Mucosa of descending colon (tissue), 3 donors: Measurements from ENCODE around the gene RFWD3. TPM values are rescaled to one million over a fixed set of nuclear protein-coding genes. Genes with fewer than 3 reads are reported as not detected.

Experiments
- ATAC-seq: fragments of 200-7000 bp; cut with Tn5 transposase; one replicate; pipeline ENCODE4 v1.9.1; 2020; ENCODE audit warnings: mild to moderate bottlenecking, moderate library complexity
- DNase-seq, 3 donors: peaks; one replicate each; pipeline ENCODE4 v3.0.0-alpha.2; 2020
- H3K36me3 ChIP-seq: fragments of 200-600 bp; one replicate; pipeline ENCODE4 v1.8.0; 2021; ENCODE audit warnings: low read depth, mild to moderate bottlenecking
- H3K4me1 ChIP-seq: fragments of 200-600 bp; one replicate; pipeline ENCODE4 v1.8.0; 2021; ENCODE audit warnings: low read depth, mild to moderate bottlenecking
- H3K4me3 ChIP-seq: fragments of 200-600 bp; one replicate; pipeline ENCODE4 v1.8.0; 2021; ENCODE audit warnings: mild to moderate bottlenecking
- H3K9me3 ChIP-seq: fragments of 200-600 bp; one replicate; pipeline ENCODE4 v1.8.0; 2021; ENCODE audit warnings: mild to moderate bottlenecking
- intact Hi-C, 2 donors: fragments of 100-400 bp; cut with DNase I in 1 of 2; cut with micrococcal nuclease in 1 of 2; formaldehyde crosslinking; loops; one replicate each; pipeline versions ENCODE4 v1.11.0 to v1.11.1; 2022; cut with DNase I, micrococcal nuclease
- total RNA-seq, 3 donors: library from RNA; stranded (reverse); fragmentation: NEBNext Ultra II Directional in 2 of 3; extraction: Animal tissue kit (Norgen Biotek cat#: 25700) in 2 of 3; gene quantifications; one replicate each; pipeline versions ENCODE4 v1.2.1 to v1.2.4, GENCODE V29; 2021 to 2023
- TF ChIP-seq, protein P1 (sequence below): fragments of 200-600 bp; IDR thresholded peaks from one replicate; pipeline ENCODE4 v1.8.0; 2022; ENCODE audit warnings: antibody characterized with exemption, mild to moderate bottlenecking
- donor health status: DM: no; HTN: no; CAD: no; lungs with moderate emphysema.
- donor health status: DM: no; HTN: no; CAD: no.
- donor health status: DM: no; HTN: yes; CAD: no.

The RFWD3 gene
- total RNA-seq, 3 donors from 2014 or later: 19.0 to 27.9 (median 25.7) TPM

DNA sequence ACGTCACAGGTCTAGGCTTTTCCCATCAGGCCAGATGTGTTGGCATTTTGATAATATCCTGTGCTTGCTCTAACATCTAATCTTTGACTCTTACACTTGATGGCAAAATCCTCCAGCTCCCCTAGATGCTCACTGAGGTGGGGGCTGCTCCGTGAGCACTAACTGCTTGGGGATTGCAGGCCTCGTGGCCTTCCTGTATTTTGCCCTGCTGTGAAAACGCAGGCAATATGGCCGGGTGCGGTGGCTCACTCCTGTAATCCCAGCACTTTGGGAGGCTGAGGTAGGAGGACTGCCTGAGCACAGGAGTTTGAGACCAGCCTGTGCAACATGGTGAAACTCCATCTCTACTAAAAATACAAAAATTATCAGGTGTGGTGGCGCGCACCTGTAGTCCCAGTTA, 43.7 kb upstream of the RFWD3 start:
- H3K4me3 ChIP-seq: no peak overlapping the region
- H3K36me3 ChIP-seq: no peaks in the 10 kb centered on the region
- TF ChIP-seq, protein P1, sequence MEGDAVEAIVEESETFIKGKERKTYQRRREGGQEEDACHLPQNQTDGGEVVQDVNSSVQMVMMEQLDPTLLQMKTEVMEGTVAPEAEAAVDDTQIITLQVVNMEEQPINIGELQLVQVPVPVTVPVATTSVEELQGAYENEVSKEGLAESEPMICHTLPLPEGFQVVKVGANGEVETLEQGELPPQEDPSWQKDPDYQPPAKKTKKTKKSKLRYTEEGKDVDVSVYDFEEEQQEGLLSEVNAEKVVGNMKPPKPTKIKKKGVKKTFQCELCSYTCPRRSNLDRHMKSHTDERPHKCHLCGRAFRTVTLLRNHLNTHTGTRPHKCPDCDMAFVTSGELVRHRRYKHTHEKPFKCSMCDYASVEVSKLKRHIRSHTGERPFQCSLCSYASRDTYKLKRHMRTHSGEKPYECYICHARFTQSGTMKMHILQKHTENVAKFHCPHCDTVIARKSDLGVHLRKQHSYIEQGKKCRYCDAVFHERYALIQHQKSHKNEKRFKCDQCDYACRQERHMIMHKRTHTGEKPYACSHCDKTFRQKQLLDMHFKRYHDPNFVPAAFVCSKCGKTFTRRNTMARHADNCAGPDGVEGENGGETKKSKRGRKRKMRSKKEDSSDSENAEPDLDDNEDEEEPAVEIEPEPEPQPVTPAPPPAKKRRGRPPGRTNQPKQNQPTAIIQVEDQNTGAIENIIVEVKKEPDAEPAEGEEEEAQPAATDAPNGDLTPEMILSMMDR: no peak
- DNase-seq: no peak
- no peaks in the 10 kb centered on the region for H3K4me1 ChIP-seq
- H3K9me3 ChIP-seq: no peaks in the 10 kb centered on the region
- ATAC-seq: no peak
- intact Hi-C loops: loop anchor here in 1 of 2 donors (10.0 kb wide), 1 partner anchor 154 kb away; no protein-coding TSS in a partner anchor

DNA sequence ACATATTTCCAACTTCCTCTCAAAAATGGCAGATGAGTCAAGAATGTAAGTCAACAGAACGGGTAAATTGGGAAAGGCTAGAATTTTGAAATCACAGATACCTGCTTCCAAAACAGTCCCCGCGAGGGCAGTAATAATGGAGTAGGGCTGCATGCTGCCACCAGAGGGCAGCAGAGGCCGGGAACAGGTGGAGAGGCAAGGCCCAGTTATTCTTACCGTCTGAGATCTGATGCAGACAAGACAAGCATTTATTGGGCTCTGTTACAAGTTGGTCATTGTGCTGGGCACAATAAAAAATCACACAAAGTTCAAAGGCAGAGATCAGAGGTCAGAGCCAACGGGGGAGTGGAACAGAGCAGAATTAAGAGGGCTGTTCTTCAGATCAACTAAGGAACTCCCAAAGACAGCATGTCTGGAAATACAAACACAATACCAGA, 42.8 kb upstream of the RFWD3 start:
- Histone ChIP-seq H3K4me3 (no peak overlapping the region), H3K4me1 (no peaks in the 10 kb centered on the region), H3K9me3 (no peaks in the 10 kb centered on the region), H3K36me3 (no peaks in the 10 kb centered on the region)
- DNase-seq (peak; percentile 77 to 89 (median 87)), ATAC-seq (peak; percentile 98)
- intact Hi-C loops: no loop called here
- TF ChIP-seq, protein P1: peak; percentile 87

DNA sequence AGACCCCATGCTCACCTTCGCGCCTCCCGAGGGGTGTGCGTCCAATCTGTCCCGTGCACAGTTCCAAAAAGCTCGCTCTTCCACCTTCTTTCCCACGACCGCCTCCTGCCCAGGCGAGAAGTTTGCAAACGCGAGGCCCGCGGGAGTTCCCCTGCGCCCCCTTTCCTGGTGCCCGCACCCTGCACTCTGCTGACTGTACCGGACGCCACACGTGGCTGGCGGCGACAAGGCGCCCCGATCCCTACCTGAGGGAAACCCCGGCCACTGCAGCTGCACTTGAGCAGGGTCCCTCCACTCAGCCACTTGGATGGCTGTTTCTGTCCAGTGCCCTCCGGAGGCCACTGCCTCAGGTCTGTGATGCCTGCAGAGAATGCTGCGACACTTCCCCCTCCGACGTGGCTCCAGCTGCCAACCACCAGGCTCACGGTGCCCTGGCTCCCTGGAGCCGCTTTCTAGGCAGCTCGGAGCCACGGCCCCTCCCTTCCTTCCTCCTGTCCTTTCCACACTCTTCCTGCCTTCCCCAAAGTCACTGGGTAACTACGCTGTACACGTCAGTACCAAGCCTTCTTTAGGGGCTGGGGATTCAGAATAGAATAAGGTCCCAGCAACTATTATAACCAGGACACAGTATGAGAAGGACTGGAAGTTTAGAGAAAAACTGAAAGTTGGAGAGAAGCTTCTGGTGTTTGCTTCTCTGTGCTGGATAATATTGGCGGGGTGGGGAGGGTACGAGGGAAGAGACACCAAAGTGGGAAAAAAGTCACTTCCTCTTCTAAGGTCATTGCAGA, 34.0 kb upstream of the RFWD3 start, which contains the start of gene MLKL:
Gene MLKL (minus strand): TSS at position 425 of the 788 bp plus-strand sequence. CDS start 5,105 bp downstream, outside the sequence.
- Histone ChIP-seq H3K4me3 (peak within 1 kb of the TSS; percentile 78), H3K9me3 (no peaks in the 10 kb centered on the region), H3K4me1 (peaks cover 17% of the 10 kb centered on the region), H3K36me3 (no peaks in the 10 kb centered on the region)
- ATAC-seq (peak; percentile 81), DNase-seq (peak; percentile 75 to 82 (median 77))
- intact Hi-C loops: no loop called here
- TF ChIP-seq, protein P1: no peak

DNA sequence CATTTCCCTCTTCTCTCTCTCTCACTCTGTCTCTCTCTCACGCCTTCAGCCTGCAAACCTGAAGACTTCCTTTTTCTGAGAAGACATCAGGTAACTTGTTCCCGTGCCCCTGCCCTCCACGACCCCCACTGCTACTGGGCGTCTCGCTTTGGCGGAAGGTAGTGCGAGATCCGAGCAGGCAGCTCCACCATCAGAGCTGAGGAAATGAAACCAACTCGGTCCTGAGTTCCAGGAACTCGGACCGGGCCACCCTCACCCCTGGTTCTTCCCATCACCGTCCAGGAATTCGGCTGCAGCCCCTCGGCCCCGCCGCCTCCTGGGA, 33.4 kb upstream of the RFWD3 start:
- ATAC-seq (peak; percentile 63), DNase-seq (peak in 2 of 3 donors; percentile 57 to 64)
- no peaks in the 10 kb centered on the region for H3K36me3 ChIP-seq
- intact Hi-C loops: no loop called here
- TF ChIP-seq, protein P1: no peak
- H3K4me1 ChIP-seq: peaks cover 17% of the 10 kb centered on the region
- H3K9me3 ChIP-seq: no peaks in the 10 kb centered on the region
- H3K4me3 ChIP-seq: peak overlapping the region; percentile 78

DNA sequence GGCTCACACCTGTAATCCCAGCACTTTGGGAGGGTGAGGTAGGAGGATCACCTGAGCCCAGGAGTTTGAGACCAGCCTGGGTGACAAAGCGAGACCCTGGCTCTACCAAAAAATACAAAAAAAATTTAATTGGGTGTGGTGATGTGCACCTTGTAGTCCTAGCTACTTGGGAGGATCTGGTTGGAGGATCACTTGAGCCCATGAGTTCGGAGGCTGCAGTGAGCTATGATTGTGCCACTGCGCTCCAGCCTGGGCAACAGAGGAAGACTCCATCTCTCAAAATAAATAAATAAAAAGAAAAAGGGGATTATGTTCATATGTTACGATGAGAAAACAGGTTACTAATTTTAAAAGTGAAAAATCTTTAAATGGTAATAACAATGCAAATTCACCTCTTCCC, 33.0 kb upstream of the RFWD3 start:
- intact Hi-C loops: no loop called here
- TF ChIP-seq, protein P1: no peak
- no peak for ATAC-seq

More for the DNA sequence above, 33.0 kb upstream of the RFWD3 start:
- no peaks in the 10 kb centered on the region for H3K9me3 ChIP-seq
- DNase-seq: no peak
- H3K36me3 ChIP-seq: no peaks in the 10 kb centered on the region
- H3K4me3 ChIP-seq: peak overlapping the region; percentile 78
- H3K4me1 ChIP-seq: peaks cover 17% of the 10 kb centered on the region
